HG03469 (cell line): ENCODE measurements around the gene ZNF483.
"Not testable (repeated sequence)": the region's sequence is repeated elsewhere in the genome, so short reads cannot be mapped to it uniquely, and the experiment has no call there.

ENCODE experiments used
- ATAC-seq: cut with Tn5 transposase; IDR thresholded peaks from one replicate; pipeline ENCODE4 v1.9.1; 2021; ENCODE audit warnings: mild to moderate bottlenecking, moderate library complexity, moderate number of reproducible peaks; ENCODE audit not compliant: unreplicated experiment

ZNF483 gene

DNA sequence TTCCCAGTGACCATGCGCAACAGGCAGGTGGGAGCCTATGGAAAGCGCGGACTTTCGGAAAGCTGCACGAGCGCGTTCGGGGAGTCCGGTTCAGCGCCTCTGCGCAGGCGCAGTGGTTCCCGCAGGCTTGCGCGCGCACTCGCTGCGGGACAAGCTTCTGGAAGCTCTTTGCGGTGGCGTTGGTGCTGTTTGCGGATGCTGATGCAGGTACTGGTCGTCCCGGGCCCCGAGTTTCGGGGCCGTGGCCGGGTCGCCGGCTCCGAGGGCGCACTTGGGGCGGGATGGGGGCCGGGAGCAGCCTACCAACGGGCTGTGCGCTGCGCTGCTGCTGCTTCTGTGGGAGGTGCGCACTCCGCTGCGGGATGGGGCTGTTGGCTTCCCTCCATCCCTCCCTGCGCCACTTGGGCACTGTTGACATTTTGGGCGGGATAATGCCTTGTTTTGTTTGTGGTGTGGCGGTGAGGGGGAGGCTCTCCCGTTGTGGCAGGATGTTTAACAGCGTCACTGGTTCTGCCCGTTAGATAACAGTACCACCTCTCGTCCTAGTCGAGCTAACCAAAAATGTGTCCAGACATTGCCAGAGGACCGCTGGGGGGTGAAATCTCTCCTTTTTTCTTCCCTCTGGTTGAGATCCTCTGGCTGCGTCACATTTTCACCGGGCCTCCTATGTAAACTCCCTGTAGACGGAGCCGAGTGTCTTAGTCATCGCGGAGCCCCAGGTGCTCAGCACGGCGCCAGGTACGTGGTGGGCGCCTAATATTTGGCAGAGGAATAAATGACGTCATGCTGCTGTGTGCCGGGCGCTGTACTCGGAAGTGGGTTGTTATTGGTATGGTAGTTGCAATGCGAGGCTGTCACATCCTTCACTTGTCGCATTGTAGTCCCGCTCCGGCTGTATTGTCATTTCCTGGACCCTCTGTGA is at the start of gene ZNF483:
ZNF483 (plus strand) TSS at position 124 of the 922 bp plus-strand sequence. CDS start 2,217 bp downstream, outside the sequence.
- no peak for ATAC-seq

GRCh38 chr9:111475195-111475594 is 49.8 kb upstream of the ZNF483 start:
- no peak for ATAC-seq

DNA sequence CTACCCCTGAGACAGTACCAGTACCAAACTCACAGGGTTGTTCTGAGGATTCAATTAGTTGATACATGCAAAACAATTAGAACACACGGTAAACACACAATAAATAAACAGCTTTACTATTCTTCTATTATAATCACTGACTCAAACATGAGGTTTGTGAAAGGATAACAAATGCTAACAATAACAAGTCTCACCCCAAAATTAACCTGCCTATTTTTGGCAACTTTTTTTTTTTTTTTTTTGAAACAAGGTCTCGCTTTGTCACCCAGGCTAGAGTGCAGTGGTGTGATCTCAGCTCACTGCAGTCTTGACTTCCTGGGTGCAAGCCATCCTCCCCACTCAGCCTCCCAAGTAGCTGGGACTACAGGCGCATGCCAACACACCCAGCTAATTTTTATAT is 47.3 kb upstream of the ZNF483 start:
- ATAC-seq = no peak

DNA sequence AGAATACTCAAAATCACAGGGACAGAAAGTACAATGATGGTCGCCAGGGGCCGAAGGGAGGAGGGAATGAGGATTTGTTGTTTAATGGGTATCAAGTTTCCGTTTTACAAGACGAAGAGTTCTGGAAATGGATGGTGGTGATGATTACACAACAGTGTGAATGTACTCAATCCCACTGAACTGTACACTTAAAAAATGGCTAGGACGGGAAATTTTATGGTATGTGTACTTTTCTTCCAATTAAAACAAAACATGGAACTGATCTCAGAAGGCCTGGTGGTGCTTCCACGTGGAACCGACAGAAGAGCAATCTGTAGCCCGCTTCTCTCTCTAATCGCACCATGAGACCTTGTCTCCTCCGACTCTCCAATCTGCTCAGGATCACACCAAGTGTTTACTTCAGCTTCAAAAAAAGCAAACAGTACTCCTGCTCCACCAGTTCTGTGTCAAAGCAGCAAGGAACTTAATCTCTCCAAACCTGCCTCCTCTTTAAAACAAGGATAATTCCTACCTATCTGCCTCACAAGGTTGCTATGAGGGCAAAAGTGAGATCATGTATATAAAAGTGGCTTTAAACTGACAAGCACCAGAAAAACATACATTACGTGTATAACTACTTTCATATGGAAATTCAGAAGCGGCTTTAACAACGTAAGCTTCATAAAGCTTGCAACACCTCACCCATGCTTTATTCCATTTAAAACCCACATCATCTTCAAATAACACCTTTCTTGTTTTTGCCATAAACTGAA is 42.9 kb upstream of the ZNF483 start:
- ATAC-seq = no peak

GRCh38 chr9:111482694-111483438 is 42.1 kb upstream of the ZNF483 start:
- ATAC-seq = peak; percentile 36

GRCh38 chr9:111483439-111483857 is 41.5 kb upstream of the ZNF483 start:
- ATAC-seq = peak; percentile 20

DNA sequence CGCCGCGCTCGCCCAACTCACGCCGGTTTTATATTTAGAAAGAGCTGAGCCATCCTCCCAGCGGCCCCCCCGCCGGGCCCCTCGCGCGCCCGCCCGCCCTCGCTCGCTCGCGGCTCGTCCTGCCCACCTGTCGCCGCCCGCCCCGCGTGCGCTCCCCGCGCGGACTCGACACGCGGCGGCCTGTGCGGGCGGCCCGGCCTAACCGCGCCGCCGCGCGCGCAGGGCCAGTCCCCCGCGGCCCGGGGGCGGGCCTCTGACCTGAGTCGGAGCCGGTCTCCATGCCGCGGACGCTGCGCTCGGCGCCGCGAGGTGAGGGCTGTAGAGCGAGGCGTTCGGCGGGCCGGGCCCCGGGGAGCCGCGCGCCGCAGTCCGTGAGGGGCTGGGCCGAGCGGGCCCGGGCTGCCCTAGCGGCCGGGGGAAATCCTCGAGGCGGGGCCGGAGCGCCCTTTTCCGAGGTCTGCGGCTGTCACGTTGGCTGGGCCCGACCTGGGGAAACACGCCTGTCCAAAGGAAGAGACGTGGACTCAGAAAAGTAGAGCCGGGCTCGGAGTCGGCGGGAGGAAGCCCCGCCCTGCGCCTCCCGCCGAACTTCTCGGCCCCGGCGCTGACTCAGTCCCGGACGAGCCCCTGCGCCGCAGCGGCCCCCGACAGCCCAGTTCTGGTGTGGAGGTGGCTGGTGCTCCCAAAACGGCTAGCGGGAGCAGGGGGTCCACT is 41.0 kb upstream of the ZNF483 start, which contains the start of gene ECPAS:
ECPAS (minus strand) TSS at position 526 of the 714 bp plus-strand sequence. CDS start 11,465 bp downstream, outside the sequence.
- peak; percentile 45 for ATAC-seq

GRCh38 chr9:111484572-111484894 is 40.4 kb upstream of the ZNF483 start:
- no peak for ATAC-seq

- ATAC-seq = not testable (repeated sequence)
Observed at GRCh38 chr9:111497196-111497595, 27.8 kb upstream of the ZNF483 start.

DNA sequence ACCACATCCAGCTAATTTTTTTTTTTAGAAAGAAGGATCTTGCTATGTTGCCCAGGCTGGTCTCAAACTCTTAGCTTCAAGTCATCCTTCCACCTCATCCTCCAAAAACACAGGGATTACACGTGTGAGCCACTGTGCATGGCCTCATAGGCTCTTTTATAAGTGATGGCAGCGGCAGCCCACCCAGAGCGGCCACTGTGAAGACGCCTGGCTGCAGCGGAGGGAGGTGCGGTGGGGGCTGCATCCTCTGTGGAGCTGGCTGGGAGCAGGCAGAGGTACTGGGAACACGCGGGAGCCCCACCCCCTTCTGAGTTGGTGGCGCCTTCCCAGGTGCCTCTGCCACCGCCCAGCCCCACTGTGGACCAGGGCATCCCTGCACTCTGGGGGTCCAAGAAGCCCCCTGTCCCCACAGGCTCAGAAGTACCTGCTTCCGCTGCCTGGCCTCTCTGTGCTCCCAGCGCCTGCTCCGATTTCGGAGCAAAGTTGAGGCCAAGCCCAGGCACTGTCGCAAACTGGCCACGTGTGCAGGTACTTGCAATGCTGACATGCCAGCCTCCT is 23.9 kb upstream of the ZNF483 start:
- ATAC-seq = no peak

DNA sequence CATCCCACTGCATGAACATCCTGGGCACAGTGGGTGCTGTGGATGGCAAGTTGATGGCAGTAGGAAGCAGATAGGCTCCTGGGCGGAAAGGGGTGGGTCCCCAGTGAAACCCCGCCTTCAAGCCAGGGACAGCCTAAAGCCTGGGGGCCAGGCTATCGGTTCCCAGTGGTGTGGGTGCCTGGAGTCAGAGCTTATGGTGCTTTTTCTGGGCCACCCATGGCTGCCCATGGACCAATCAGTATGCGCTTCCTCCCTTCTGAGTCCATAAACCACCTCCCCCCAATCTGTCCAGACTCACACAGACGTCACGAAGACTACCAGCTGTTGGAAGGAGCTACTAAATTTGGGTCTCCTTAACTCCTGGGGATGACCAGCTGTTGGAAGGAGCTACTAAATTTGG is 23.3 kb upstream of the ZNF483 start:
- no peak for ATAC-seq

DNA sequence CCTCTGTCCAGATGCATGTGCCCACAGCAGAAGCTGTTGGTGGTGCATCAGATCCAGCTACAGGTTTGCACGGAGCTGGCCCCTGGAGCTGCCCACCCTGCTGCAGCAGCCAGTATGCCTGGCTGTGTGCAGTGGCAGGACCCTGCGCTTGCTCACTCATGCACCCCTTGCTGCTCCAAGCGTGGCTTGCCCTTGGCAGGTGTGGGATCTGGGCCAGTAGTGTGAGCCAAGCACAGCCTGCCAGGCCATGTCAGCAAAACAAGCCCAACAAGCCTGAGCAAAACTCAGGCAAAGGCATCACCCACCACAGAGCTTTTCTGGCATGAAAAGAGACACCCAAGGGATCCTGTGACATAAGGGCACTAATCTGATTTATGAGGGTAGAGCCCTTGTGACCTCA is 22.5 kb upstream of the ZNF483 start:
- no peak for ATAC-seq

DNA sequence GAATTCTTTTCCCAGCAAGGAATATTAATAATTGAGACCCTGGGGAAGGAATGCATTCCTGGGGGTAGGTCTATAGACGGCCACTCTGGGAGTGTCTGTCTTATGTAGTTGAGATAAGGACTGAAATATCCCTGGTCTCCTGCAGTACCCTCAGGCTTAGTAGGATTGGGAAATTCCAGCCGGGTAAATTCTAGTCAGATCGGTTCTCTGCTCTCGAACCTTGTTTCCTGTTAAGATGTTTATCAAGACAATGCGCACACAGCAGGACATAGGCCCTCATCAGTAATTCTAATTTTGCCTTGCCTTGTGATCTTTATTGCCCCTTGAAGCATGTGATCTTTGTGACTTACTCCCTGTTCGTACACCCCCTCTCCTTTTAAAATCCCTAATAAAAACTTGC is 13.4 kb upstream of the ZNF483 start:
- not testable (repeated sequence) for ATAC-seq

DNA sequence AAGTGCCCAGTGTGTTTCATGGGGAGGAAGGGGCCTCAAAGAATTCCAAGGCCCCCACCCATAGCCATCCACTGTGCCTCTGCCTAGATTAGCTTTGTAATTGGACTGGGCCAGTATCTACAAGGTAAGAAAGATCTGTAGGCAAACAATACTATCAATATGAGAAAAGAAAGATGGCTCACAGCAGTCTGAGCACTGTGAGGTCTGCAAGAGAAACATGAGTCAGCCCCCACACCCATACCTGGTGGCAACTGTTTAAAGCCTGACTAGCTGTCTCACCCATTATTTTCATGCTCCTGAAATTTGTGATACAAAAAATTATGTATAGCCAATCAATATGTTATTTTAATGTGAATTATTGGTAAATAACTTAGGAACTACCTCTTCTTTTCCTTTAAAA is 10.0 kb upstream of the ZNF483 start:
- no peak for ATAC-seq

DNA sequence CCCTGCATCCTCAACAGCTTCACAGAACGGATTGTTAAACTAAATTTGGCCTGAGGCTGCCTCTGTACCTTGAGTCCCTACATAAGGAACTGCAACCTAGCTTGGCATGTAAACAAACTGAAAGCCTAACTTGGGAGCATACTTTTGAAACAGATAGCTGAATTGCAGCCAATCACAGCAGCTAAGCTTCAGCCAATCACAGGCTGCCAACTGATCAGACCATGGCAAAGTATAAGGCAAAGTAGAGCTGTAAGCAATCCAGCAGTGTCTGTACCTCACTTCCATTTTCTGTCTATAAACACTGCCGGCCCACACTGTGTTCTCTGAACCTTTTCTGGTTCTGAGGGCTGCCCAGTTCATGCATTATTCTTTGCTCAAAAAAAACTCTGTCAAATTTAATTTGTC is 8.9 kb upstream of the ZNF483 start:
- ATAC-seq = no peak

GRCh38 chr9:111524731-111525055 is 286 bp upstream of the ZNF483 start:
- ATAC-seq = no peak

- ATAC-seq = no peak
Observed at GRCh38 chr9:111527347-111527746, 2.4 kb downstream of the ZNF483 start.

DNA sequence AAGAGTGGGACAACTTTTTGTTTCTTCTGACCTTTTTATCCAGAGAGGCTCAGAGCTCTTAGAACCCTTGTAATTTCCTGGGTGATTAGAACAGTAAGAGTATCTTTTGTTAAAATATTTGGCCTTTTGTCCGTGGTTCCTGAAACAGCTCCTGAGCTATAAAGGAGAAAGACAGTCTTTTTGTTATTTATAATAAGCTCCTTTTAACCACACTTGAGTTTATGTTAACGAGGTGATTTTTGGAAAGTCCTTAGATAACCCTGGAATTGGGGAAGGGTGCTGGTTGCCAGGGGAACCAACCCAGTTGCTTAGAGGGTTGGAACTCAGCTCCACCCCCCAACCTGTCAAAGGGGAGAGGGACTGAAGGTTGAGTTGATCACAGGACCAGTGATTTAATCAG is 4.8 kb downstream of the ZNF483 start:
- no peak for ATAC-seq

DNA sequence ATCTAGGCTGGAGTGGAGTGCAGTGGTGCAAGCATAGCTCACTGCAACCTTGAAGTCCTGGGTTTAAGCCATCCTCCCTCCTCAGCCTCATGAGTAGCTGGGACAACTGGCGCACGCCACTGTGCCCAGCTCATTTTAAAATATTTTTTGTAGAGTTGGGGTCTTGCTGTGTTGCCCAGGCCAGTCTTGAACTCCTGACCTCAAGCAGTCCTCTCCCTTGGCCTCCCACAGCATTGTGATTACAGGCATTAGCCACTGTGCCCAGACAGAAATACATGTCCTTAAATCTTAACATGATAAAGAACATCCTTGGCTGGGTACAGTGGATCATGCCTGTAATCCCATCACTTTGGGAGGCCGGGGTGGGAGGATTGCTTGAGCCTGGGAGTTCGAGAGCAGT is 6.7 kb downstream of the ZNF483 start:
- ATAC-seq = no peak

- ATAC-seq = no peak
Observed at GRCh38 chr9:111533099-111533790, 8.3 kb downstream of the ZNF483 start.
